Measurements from ENCODE around the gene MAP3K21. TPM values are rescaled to one million over a fixed set of nuclear protein-coding genes. Genes with fewer than 3 reads are reported as not detected.

The MAP3K21 gene
- total RNA-seq, 4 donors from 2014 or later: 6.3 to 14.1 (median 8.9) TPM

DNA sequence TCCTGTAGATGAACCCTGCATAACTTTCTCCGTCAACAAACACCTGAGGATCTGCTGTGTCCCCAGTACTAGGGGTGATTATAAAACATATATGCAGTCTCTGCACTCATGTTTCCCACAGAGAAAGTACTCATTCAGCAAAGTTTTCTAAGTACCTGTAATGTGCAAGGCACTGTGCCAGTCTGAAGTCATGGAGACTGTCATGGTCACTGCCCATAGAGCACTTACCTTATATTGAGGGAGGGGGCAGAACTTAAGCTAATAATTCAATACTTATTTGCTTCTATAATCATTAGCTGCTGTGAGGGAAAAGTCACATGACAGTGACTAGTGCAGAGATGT, 41.2 kb downstream of the MAP3K21 start:
- no peak overlapping the region for H3K4me3 ChIP-seq
- H3K4me1 ChIP-seq: no peaks in the 10 kb centered on the region
- no peak overlapping the region for H3K27ac ChIP-seq
- no peaks in the 10 kb centered on the region for H3K36me3 ChIP-seq
- DNase-seq (ENCODE audit: low spot score in 2 of 2): no peak
- 94% methylated on average over 1 of the region's 1 CpG for WGBS
- no peaks in the 10 kb centered on the region for H3K9me3 ChIP-seq
- TF ChIP-seq POLR2AphosphoS5 (IDR thresholded peaks at IDR 0.05) (no peak), POLR2A (IDR thresholded peaks at IDR 0.05) (no peak), EP300 (IDR thresholded peaks at IDR 0.05) (no peak)
- TF ChIP-seq, protein P1, sequence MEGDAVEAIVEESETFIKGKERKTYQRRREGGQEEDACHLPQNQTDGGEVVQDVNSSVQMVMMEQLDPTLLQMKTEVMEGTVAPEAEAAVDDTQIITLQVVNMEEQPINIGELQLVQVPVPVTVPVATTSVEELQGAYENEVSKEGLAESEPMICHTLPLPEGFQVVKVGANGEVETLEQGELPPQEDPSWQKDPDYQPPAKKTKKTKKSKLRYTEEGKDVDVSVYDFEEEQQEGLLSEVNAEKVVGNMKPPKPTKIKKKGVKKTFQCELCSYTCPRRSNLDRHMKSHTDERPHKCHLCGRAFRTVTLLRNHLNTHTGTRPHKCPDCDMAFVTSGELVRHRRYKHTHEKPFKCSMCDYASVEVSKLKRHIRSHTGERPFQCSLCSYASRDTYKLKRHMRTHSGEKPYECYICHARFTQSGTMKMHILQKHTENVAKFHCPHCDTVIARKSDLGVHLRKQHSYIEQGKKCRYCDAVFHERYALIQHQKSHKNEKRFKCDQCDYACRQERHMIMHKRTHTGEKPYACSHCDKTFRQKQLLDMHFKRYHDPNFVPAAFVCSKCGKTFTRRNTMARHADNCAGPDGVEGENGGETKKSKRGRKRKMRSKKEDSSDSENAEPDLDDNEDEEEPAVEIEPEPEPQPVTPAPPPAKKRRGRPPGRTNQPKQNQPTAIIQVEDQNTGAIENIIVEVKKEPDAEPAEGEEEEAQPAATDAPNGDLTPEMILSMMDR (IDR thresholded peaks at IDR 0.05): no peak
- no peaks in the 10 kb centered on the region for H3K27me3 ChIP-seq

DNA sequence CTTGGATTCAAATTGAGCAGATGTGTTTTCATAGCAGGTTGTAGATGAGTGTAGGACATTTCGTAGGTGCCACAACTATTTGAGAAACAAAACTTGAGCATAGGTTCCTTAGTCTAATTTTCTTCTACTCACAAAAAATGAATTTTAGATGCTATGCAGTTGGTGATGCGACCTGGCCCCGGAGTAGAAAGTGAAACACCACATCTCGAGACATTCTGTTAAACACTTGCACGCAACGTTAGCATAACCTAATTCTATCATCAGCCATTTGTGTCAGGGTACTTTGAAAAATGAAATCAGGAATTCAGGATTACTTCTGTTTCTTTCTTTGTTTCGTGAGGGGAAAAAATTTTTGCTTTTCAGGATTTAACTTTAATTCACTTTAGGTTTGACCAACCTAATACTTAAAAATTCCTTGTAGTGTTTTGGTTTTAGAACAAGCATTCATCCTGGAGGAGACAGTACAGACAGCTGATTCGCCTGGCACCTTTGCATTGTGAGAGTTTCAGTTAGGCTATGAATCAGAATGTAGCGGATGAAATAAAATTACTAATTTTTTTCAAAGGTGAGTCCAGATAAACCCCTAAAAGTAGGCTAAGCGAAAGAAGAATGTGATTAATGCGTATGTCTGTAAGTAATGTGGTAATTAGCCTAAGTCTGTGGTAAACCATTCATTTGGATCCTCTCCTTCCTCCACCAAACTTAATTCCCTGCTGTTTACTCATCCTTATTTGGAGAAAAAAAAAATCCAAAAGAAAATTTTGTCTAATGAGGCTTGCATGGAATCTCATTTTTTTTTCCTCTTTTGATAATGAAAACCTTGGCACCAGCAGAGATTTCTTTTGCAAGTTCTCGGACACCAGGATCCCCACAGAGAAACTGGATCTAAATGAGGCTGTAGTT, 44.9 kb downstream of the MAP3K21 start:
- Histone ChIP-seq H3K27me3 (no peaks in the 10 kb centered on the region), H3K4me3 (no peak overlapping the region), H3K4me1 (no peaks in the 10 kb centered on the region), H3K36me3 (no peaks in the 10 kb centered on the region), H3K9me3 (no peaks in the 10 kb centered on the region), H3K27ac (no peak overlapping the region)
- TF ChIP-seq POLR2AphosphoS5 (IDR thresholded peaks at IDR 0.05) (no peak), POLR2A (IDR thresholded peaks at IDR 0.05) (no peak), EP300 (IDR thresholded peaks at IDR 0.05) (no peak)
- TF ChIP-seq, protein P1 (IDR thresholded peaks at IDR 0.05): no peak
- no peak for DNase-seq (ENCODE audit: low spot score in 2 of 2)
- 85% methylated on average over 12 of the region's 12 CpGs for WGBS

DNA sequence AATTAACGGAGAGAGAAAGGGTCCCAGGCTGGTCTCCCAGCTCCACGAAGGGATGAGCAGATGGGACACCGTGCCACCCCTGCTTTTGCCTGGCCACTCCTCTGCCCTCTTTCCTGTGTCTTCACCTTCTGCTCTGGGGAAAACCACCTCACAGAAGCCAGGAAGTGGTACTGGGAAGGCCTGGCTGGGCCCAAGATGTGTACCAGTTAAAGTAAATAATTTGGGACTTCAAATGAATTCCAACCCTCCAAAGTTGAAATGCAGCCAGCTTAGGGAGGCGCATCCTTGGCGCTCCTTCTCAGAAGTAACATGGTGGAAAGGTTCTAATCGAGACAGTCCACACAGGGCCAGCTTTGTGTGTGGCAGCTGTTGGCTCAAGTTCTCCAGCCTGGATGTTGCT, 45.7 kb downstream of the MAP3K21 start:
- Histone ChIP-seq H3K27me3 (no peaks in the 10 kb centered on the region), H3K4me3 (no peak overlapping the region), H3K4me1 (no peaks in the 10 kb centered on the region), H3K27ac (no peak overlapping the region), H3K9me3 (no peaks in the 10 kb centered on the region), H3K36me3 (no peaks in the 10 kb centered on the region)
- no peak for TF ChIP-seq EP300 (IDR thresholded peaks at IDR 0.05)
- TF ChIP-seq, protein P1 (IDR thresholded peaks at IDR 0.05): no peak
- 90% methylated on average over 6 of the region's 6 CpGs for WGBS
- no peak for DNase-seq (ENCODE audit: low spot score in 2 of 2)

DNA sequence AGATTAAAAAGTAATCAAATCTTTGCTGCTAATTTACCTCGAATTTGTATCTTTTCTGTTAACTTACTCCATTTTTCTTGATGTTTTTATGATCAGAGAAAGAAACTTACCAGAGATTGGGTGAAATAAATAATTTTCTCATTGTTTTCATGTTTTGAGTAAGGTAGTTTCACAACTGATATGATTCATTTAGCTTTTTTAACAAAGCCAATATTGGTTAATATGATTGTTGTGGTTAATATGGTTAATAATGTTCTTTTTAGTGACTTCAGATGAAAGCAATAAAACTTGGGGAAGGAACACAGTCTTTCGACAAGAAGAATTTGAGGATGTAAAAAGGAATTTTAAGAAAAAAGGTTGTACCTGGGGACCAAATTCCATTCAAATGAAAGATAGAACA, 48.1 kb downstream of the MAP3K21 start:
- no peaks in the 10 kb centered on the region for H3K9me3 ChIP-seq
- H3K4me1 ChIP-seq: no peaks in the 10 kb centered on the region
- TF ChIP-seq POLR2A (IDR thresholded peaks at IDR 0.05) (no peak), POLR2AphosphoS5 (IDR thresholded peaks at IDR 0.05) (no peak), EP300 (IDR thresholded peaks at IDR 0.05) (no peak)
- TF ChIP-seq, protein P1 (IDR thresholded peaks at IDR 0.05): no peak
- H3K27ac ChIP-seq: no peak overlapping the region
- H3K4me3 ChIP-seq: no peak overlapping the region
- H3K27me3 ChIP-seq: no peaks in the 10 kb centered on the region
- H3K36me3 ChIP-seq: peaks cover 3% of the 10 kb centered on the region
- no peak for DNase-seq (ENCODE audit: low spot score in 2 of 2)
- 71% methylated on average over 2 of the region's 2 CpGs for WGBS

DNA sequence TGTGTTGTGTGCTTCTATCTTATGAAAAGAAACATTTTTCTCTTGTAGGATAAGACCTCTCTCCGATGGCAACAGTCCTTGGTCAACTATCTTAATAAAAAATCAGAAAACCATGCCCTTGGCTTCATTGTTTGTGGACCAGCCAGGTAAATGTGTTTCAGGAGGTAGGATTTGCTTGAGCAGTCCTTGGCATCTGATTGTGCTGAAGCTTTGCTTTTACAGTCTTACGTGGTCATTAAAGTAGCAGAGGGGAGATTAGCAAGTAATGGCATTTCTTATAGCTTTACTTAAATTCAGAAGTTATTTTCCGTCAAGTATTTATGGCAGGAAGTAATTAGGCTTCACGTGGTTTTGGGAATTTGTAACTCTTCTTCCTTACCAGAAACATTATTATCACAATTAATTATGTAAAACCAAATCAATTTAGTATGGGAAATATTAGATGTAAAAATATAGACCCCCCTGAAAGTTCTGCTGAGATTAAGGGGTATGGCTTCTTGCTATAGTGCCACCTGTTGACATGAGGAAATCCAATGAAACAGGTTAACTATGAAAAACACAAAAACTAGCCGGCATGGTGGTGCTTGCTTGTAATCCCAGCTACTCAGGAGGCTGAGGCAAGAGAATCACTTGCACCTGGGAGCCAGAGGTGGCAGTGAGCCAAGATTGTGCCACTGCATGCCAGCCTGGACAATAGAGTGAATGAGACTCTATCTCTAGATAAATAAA, 49.0 kb downstream of the MAP3K21 start:
- Histone ChIP-seq H3K4me3 (no peak overlapping the region), H3K27me3 (no peaks in the 10 kb centered on the region), H3K36me3 (peaks cover 3% of the 10 kb centered on the region), H3K9me3 (no peaks in the 10 kb centered on the region), H3K4me1 (no peaks in the 10 kb centered on the region), H3K27ac (no peak overlapping the region)
- TF ChIP-seq, protein P1 (IDR thresholded peaks at IDR 0.05): no peak
- TF ChIP-seq POLR2A (IDR thresholded peaks at IDR 0.05): no peak
- no peak for TF ChIP-seq POLR2AphosphoS5 (IDR thresholded peaks at IDR 0.05)
- TF ChIP-seq EP300 (IDR thresholded peaks at IDR 0.05): no peak
- no peak for DNase-seq (ENCODE audit: low spot score in 2 of 2)
- 77% methylated on average over 5 of the region's 5 CpGs for whole genome bisulfite sequencing

Measured in suprapubic skin (tissue), 4 donors.